Suprapubic skin (tissue), 4 donors: ENCODE data around the gene RXRA.

ENCODE experiments used
- POLR2A ChIP-seq, 2 donors: fragments of 450-650 bp; IDR thresholded peaks; one replicate each; pipeline ENCODE4 v1.6.1; 2017; ENCODE audit warnings: antibody characterized with exemption in 2 of 2, mild to moderate bottlenecking in 2 of 2, moderate library complexity in 2 of 2
- POLR2AphosphoS5 ChIP-seq, 3 donors: sonication (generic); formaldehyde crosslinking; IDR thresholded peaks; one replicate each; pipeline ENCODE4 v1.6.1; 2017; ENCODE audit warnings: antibody characterized with exemption in 3 of 3
- TF ChIP-seq, protein P1 (sequence below), 2 donors: fragments of 200-600 bp in 1 of 2; fragments of 450-650 bp in 1 of 2; sonication (generic) in 1 of 2; IDR thresholded peaks; one replicate each; pipeline ENCODE4 v1.5.1; 2016 to 2019; ENCODE audit warnings: antibody characterized with exemption in 2 of 2, mild to moderate bottlenecking in 1 of 2, moderate library complexity in 1 of 2

DNA sequence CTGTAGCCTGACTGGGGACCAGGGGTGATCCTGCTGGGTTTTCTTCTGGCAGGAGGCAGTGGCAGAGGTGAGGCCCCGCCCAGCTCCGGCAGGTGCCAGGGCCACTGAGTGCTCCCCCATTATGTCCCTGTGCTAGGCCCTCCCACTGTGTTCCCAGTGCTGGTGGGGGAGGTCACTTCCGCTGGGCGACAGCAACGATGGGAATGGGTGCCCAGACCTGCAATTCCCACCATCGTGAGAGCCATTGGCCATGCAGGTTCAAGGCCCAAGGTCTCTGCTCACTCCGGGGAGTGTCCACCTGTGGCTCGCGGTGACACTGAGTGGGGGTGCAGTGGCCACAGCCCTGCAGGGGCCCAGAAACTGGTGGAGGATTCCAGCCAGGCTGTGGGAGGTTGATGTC lies 98.6 kb downstream of the RXRA start:
- TF ChIP-seq, protein P1, sequence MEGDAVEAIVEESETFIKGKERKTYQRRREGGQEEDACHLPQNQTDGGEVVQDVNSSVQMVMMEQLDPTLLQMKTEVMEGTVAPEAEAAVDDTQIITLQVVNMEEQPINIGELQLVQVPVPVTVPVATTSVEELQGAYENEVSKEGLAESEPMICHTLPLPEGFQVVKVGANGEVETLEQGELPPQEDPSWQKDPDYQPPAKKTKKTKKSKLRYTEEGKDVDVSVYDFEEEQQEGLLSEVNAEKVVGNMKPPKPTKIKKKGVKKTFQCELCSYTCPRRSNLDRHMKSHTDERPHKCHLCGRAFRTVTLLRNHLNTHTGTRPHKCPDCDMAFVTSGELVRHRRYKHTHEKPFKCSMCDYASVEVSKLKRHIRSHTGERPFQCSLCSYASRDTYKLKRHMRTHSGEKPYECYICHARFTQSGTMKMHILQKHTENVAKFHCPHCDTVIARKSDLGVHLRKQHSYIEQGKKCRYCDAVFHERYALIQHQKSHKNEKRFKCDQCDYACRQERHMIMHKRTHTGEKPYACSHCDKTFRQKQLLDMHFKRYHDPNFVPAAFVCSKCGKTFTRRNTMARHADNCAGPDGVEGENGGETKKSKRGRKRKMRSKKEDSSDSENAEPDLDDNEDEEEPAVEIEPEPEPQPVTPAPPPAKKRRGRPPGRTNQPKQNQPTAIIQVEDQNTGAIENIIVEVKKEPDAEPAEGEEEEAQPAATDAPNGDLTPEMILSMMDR (IDR thresholded peaks at IDR 0.05) = no peak
- TF ChIP-seq POLR2A (IDR thresholded peaks at IDR 0.05) (no peak), POLR2AphosphoS5 (IDR thresholded peaks at IDR 0.05) (no peak)
